ENCODE data around the gene EIF4G1.

The EIF4G1 gene

GRCh38 chr3:184372911-184373310 is 58.5 kb downstream of the EIF4G1 start:
- no peak for DNase-seq

- DNase-seq: no peak
Observed at GRCh38 chr3:184373422-184373821, 59.0 kb downstream of the EIF4G1 start.

- DNase-seq: no peak
Observed at GRCh38 chr3:184375747-184376461, 61.5 kb downstream of the EIF4G1 start.

GRCh38 chr3:184377374-184377773 is 63.0 kb downstream of the EIF4G1 start:
- DNase-seq: no peak

- DNase-seq: no peak
Observed at GRCh38 chr3:184377882-184378445, 63.6 kb downstream of the EIF4G1 start, which contains the start of gene THPO. Gene THPO (minus strand): TSS chr3:184378207. CDS start chr3:184376259, 1,948 bp downstream.

GRCh38 chr3:184378651-184379357 is 64.4 kb downstream of the EIF4G1 start:
- DNase-seq: no peak

GRCh38 chr3:184379358-184380184 is 65.2 kb downstream of the EIF4G1 start, which contains the start of gene CHRD:
Gene CHRD (plus strand): TSS chr3:184380054. CDS start chr3:184380319, 265 bp downstream.
- DNase-seq: no peak

GRCh38 chr3:184380185-184380626 is 65.8 kb downstream of the EIF4G1 start:
- DNase-seq: peak; percentile 57

- no peak for DNase-seq
Observed at GRCh38 chr3:184380627-184381260, 66.3 kb downstream of the EIF4G1 start.

GRCh38 chr3:184381261-184382224 is 67.1 kb downstream of the EIF4G1 start:
- DNase-seq: no peak

- DNase-seq: no peak
Observed at GRCh38 chr3:184382326-184383032, 68.1 kb downstream of the EIF4G1 start.

- DNase-seq: no peak
Observed at GRCh38 chr3:184383033-184383740, 68.8 kb downstream of the EIF4G1 start.

- DNase-seq: no peak
Observed at GRCh38 chr3:184384342-184384741, 69.9 kb downstream of the EIF4G1 start.

Data from midbrain (tissue), 1 donor.